ENCODE results near the gene FGF12. TPM values are rescaled to one million over a fixed set of nuclear protein-coding genes. Genes with fewer than 3 reads are reported as not detected.

The FGF12 gene
- total RNA-seq, 1 experiment from 2014 or later = 9.7 TPM

- no peak overlapping the region for H3K4me3 Mint-ChIP-seq (ENCODE audit: low read depth, unreplicated experiment)
- DNase-seq = no peak
- CTCF ChIA-PET = no interaction called here
- no peaks in the 10 kb centered on the region for H3K27me3 Mint-ChIP-seq (ENCODE audit: unreplicated experiment)
- no peak for TF ChIP-seq CTCF (IDR thresholded peaks at IDR 0.05; ENCODE audit: unreplicated experiment)
- no peaks in the 10 kb centered on the region for H3K4me1 Mint-ChIP-seq (ENCODE audit: low read depth, unreplicated experiment)
- no peaks in the 10 kb centered on the region for H3K9me3 Mint-ChIP-seq (ENCODE audit: low read depth, unreplicated experiment)
- intact Hi-C loops (cut with micrococcal nuclease; ENCODE audit: unreplicated experiment) = no loop called here
- H3K27ac Mint-ChIP-seq (ENCODE audit: unreplicated experiment) = no peak overlapping the region
- no peaks in the 10 kb centered on the region for H3K36me3 Mint-ChIP-seq (ENCODE audit: insufficient read depth, unreplicated experiment)
- no TSS peak for BruUV-seq (replicated peaks)
Observed at GRCh38 chr3:192706272-192706671, 21.1 kb downstream of the FGF12 start.

- no TSS peak for BruUV-seq (replicated peaks)
Observed at GRCh38 chr3:192700885-192701284, 26.5 kb downstream of the FGF12 start.

DNA sequence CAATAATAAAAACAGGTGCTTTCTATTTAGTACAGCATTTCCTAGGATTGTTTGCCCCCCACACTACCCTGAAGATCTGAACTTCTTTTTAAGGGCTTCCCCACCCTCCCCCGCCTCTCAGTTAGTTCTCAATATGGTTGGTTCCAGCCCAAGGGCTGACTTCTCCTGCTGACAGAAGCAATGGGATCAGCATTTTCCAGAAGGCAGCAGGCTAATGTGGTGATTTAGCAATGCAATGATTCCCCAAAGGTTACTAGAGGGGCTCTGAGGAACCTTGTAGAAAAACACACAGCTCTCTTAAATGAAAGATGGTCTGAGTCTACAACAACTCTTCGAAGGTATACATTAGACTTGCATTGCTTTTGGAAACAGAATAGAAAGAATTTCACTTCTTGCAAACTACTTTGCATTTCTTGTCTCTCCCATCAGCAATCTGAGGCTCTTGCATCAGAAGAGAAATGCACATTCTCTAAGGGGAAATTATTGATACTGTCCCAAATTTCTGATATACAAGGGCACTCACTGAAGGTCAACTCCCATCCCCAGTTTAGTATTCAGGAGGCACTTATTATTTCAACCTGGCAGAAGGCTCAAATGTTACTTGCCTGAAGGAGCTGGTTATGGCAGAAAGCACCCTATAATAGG lies 30.3 kb downstream of the FGF12 start:
- no peak overlapping the region for H3K4me3 Mint-ChIP-seq (ENCODE audit: low read depth, unreplicated experiment)
- H3K27ac Mint-ChIP-seq (ENCODE audit: unreplicated experiment) = no peak overlapping the region
- no peaks in the 10 kb centered on the region for H3K27me3 Mint-ChIP-seq (ENCODE audit: unreplicated experiment)
- BruUV-seq (replicated peaks) = no TSS peak
- intact Hi-C loops (cut with micrococcal nuclease; ENCODE audit: unreplicated experiment) = no loop called here
- H3K36me3 Mint-ChIP-seq (ENCODE audit: insufficient read depth, unreplicated experiment) = no peaks in the 10 kb centered on the region
- no peaks in the 10 kb centered on the region for H3K9me3 Mint-ChIP-seq (ENCODE audit: low read depth, unreplicated experiment)
- no peaks in the 10 kb centered on the region for H3K4me1 Mint-ChIP-seq (ENCODE audit: low read depth, unreplicated experiment)
- CTCF ChIA-PET = no interaction called here
- no peak for TF ChIP-seq CTCF (IDR thresholded peaks at IDR 0.05; ENCODE audit: unreplicated experiment)
- DNase-seq = no peak

More at GRCh38 chr3:192700885-192701284, 26.5 kb downstream of the FGF12 start:
- no peak for DNase-seq
- Mint-ChIP-seq H3K4me1 (ENCODE audit: low read depth, unreplicated experiment) (no peaks in the 10 kb centered on the region), H3K4me3 (ENCODE audit: low read depth, unreplicated experiment) (no peak overlapping the region), H3K27ac (ENCODE audit: unreplicated experiment) (no peak overlapping the region), H3K9me3 (ENCODE audit: low read depth, unreplicated experiment) (no peaks in the 10 kb centered on the region), H3K27me3 (ENCODE audit: unreplicated experiment) (no peaks in the 10 kb centered on the region), H3K36me3 (ENCODE audit: insufficient read depth, unreplicated experiment) (no peaks in the 10 kb centered on the region)
- CTCF ChIA-PET = no interaction called here
- no peak for TF ChIP-seq CTCF (IDR thresholded peaks at IDR 0.05; ENCODE audit: unreplicated experiment)
- intact Hi-C loops (cut with micrococcal nuclease; ENCODE audit: unreplicated experiment) = no loop called here

DNA sequence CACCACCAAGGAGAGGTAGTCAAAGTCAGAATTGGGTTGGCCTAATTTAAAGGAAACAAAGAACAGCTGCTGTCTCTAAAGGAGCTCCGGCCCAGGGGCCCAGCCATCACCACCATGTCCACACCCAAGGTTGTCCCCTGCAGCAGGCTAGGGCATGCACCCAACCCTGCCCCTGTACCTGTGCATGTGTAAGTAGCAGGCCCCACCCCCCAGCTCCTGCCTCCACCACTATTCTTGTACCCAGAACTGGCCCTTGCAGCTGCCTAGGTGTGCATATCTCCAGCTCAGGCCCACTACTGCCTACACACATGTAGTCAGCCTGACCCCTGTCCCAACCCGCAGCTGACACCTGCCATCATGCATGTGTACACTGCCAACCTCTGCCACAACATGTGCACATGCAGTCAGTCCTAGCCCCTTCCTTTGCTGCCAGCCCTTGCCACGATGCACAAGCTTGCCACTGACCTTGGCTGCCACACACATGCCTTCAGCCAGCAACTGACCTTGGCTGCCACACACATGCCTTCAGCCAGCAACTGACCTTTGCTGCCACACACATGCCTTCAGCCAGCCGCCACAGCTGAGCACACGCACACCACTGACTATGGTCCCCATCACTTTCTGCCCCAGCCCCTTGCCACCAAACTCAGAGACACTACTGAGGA lies 39.7 kb downstream of the FGF12 start:
- intact Hi-C loops (cut with micrococcal nuclease; ENCODE audit: unreplicated experiment) = no loop called here
- Mint-ChIP-seq H3K27ac (ENCODE audit: unreplicated experiment) (no peak overlapping the region), H3K27me3 (ENCODE audit: unreplicated experiment) (no peaks in the 10 kb centered on the region), H3K36me3 (ENCODE audit: insufficient read depth, unreplicated experiment) (no peaks in the 10 kb centered on the region), H3K9me3 (ENCODE audit: low read depth, unreplicated experiment) (peaks cover 2% of the 10 kb centered on the region), H3K4me1 (ENCODE audit: low read depth, unreplicated experiment) (no peaks in the 10 kb centered on the region), H3K4me3 (ENCODE audit: low read depth, unreplicated experiment) (no peak overlapping the region)
- DNase-seq = no peak
- CTCF ChIA-PET = no interaction called here
- no TSS peak for BruUV-seq (replicated peaks)
- TF ChIP-seq CTCF (IDR thresholded peaks at IDR 0.05; ENCODE audit: unreplicated experiment) = no peak

Data from Calu3 (cell line).